ENCODE data around the gene C20orf144.
"Not testable (repeated sequence)": the region's sequence is repeated elsewhere in the genome, so short reads cannot be mapped to it uniquely, and the experiment has no call there.

C20orf144 gene

DNA sequence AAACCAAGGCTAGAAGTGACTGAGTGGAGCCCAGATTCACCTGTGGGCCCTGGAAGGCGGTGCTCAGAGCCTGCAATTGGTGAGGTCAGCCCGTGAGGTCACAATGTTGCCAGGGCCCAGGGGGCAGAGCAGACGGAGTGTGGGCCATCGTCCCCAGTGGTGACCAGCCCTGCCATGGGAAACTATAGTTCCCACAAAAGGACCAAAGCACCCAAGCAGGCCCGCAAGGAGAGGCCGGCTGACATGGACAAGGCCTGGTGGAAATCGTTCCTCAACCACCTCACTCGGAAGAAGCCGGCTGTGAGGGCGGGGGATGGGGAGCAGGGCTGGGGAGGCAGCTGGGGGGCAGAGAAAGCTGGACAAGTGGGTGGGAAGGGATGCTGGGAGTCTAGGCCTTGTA is at the start of gene C20orf144:
TSS of gene C20orf144 (plus strand) at position 156 of the 400 bp plus-strand sequence. CDS start at position 175, 19 bp downstream.
- DNase-seq, result no peak

DNA sequence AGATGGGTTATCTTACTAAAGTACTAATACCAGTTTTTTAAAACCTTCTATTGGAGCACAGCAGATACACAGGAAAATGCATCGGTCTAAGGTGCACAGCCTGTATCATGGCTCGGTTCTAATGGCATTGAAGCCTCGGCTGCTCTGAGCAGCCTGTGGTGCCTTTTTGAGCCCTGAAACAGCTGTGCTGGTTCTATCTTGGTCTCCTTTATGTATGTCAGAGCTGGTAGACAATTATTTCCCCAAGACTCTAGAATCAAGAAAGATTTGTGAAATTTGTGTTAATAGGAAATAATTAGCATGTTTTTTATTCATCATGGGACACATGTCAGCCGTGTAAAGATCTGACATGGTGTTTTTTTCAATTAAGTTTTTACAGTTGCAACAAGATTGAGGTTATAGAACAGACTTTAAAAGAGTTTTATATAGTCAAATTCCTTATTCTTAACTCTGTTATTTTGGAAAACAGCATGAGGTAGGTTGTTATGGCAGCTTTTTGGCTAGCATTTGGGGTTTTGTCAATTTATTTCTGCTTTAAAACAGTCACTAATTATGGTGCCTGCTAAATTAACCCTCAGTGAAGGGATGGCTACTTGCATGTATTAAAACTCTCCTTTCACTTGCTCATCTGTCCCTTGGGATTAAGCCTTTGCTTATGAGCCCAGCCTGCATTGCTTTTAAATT is 40.3 kb upstream of the C20orf144 start:
- in situ Hi-C loops (cut with HindIII; ENCODE audit: low pct_ligation_motif_present, low pct_unique_long_range_greater_than_20kb, low sequenced_read_pairs), result no loop called here
- no peak for DNase-seq

More for the DNA sequence above, at the start of gene C20orf144:
- in situ Hi-C loops (cut with HindIII; ENCODE audit: low pct_ligation_motif_present, low pct_unique_long_range_greater_than_20kb, low sequenced_read_pairs), result no loop called here

DNA sequence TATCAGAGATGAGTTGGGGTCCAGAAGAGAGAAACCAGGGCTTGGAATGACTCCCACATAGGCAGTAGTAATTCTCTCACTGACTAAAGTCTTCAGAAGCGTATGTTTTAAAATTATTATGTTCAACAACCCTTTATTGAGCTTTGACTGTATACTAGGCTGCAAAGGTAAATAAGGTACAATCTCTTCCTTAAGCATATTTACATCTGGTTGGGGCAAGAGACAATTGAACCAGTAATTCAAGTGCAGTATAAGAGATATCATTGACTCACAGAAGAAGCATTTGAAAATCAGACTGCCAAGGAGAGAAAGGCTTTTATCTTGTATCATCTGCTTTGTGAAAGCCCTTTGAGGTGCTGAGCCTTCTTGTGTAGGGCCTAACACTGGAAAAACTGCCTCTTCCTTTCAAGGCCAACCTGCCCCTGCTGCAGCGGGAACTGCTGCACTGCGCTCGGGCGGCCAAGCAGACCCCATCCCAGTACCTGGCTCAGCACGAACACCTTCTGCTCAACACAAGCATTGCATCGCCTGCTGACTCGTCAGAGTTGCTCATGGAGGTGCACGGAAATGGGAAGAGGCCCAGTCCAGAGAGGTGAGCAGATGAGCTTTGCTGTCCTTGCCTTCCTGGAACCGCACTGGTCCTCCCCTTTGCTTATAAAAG is 39.3 kb upstream of the C20orf144 start:
- in situ Hi-C loops (cut with HindIII; ENCODE audit: low pct_ligation_motif_present, low pct_unique_long_range_greater_than_20kb, low sequenced_read_pairs), result no loop called here
- no peak for DNase-seq

GRCh38 chr20:33624399-33624798 is 37.7 kb upstream of the C20orf144 start:
- in situ Hi-C loops (cut with HindIII; ENCODE audit: low pct_ligation_motif_present, low pct_unique_long_range_greater_than_20kb, low sequenced_read_pairs), result no loop called here
- no peak for DNase-seq

DNA sequence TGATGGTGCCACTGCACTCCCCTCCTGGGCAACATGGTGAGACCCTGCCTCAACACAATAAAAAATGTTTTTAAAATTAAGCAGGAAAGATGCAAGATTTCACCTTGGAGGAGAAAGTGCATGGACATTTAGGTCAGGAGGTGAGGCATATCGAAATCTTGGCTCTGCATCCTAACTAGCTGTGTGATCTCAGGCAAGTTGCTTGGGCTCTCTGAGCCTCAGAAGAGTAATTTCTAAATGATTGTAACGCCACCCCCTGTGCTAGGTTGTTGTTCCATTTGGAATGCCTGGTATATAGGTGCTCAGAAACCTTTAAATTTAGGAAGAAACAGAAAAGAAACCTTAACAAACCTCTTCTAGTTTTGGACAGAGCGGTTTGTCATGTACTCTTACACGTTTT is 35.9 kb upstream of the C20orf144 start:
- DNase-seq, result no peak

GRCh38 chr20:33627577-33628216 is 34.4 kb upstream of the C20orf144 start:
- in situ Hi-C loops (cut with HindIII; ENCODE audit: low pct_ligation_motif_present, low pct_unique_long_range_greater_than_20kb, low sequenced_read_pairs), result no loop called here

More for the DNA sequence above, 35.9 kb upstream of the C20orf144 start:
- in situ Hi-C loops (cut with HindIII; ENCODE audit: low pct_ligation_motif_present, low pct_unique_long_range_greater_than_20kb, low sequenced_read_pairs), result no loop called here

DNA sequence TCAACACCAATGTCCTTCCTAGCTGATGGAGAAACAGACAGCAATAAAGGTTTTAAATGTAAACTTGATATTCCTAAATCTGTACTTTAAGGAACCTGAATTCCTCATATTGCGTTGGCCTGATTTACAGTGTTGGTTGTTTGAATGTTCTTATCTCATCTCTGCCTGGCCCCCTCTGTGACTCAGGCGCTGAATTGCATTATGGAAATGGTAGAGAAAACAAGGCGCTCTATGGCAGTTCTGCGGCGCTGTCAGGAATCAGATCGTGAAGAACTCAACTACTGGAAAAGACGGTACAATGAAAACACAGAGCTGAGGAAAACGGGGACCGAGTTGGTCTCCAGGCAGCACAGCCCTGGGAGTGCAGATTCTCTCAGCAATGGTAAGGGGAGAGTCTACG is 32.6 kb upstream of the C20orf144 start:
- in situ Hi-C loops (cut with HindIII; ENCODE audit: low pct_ligation_motif_present, low pct_unique_long_range_greater_than_20kb, low sequenced_read_pairs), result no loop called here
- DNase-seq, result no peak

More at GRCh38 chr20:33627577-33628216, 34.4 kb upstream of the C20orf144 start:
- DNase-seq, result no peak

GRCh38 chr20:33629979-33630378 is 32.1 kb upstream of the C20orf144 start:
- in situ Hi-C loops (cut with HindIII; ENCODE audit: low pct_ligation_motif_present, low pct_unique_long_range_greater_than_20kb, low sequenced_read_pairs), result no loop called here
- no peak for DNase-seq

DNA sequence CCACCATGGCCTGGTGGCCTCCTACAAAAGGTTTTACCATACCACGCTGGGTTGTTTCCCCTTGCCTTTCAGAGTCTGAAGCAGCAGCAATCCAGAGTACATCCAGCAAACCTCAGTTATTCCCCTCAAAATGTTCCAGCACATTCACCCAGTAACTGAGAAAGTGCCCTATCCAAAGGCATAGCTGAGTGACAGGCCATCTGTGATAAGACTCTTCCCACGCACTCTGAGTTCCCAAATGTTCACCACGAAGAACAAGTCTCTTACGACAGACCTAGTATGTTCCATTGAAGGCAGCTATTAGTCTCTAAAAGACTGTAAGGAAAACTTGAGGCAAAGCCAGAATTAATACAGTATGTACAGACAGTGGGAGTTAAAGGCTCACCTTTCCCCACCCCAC is 31.6 kb upstream of the C20orf144 start:
- DNase-seq, result no peak
- in situ Hi-C loops (cut with HindIII; ENCODE audit: low pct_ligation_motif_present, low pct_unique_long_range_greater_than_20kb, low sequenced_read_pairs), result no loop called here

DNA sequence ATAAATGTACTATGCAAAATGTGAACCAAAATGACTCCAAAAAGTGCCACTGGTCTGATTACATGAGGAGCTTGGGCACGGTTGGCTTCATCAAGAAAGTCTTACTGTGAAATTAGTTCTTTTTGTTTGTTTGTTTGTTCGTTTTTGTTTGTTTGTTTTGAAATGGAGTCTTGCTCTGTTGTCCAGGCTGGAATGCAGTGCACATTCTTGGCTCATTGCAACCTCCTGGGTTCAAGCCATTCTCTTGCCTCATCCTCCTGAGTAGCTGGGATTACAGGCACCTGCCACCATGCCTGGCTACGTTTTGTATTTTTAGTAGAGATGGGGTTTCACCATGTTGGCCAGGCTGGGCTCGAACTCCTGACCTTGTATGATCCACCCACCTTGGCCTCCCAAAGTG is 30.2 kb upstream of the C20orf144 start:
- DNase-seq; in situ Hi-C loops (cut with HindIII; ENCODE audit: low pct_ligation_motif_present, low pct_unique_long_range_greater_than_20kb, low sequenced_read_pairs): not testable (repeated sequence)

DNA sequence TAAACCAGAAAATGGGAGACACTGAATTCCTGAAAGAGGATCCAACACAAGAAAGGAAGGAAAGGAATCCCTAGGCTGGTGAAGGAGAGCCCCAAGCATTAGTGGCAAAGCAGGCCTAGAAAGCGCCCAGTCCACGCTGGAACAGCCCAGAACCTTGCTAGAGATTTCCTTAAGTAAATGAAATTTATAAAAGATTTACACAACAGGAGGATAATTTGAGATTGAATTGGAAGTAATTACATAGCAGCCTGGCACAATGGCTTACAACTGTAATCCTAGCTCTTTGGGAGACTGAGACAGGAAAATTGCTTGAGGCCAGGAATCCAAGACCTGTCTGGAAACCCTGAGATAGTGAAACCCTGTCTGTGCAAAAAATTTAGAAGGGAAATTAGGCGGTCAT is 26.8 kb upstream of the C20orf144 start:
- in situ Hi-C loops (cut with HindIII; ENCODE audit: low pct_ligation_motif_present, low pct_unique_long_range_greater_than_20kb, low sequenced_read_pairs), result no loop called here
- no peak for DNase-seq

DNA sequence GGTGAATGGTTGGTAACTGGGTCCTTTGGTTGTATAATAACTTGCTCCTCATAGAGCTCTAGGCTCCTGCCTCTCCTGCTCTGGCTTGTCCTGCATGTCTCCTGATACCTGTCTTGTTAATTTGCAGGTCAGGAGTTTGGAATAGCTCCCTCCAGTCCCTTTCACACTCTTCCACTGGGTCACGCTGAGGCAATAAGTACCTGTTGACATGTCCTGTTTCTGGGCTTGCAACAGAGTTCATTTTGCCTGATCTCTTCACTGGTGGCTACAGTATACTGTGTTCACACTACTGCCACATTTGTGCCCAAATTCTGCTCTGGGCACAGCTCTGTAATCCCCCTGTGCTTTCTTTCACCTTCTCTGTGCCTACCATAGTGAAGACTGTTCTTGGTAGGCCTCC is 25.4 kb upstream of the C20orf144 start:
- in situ Hi-C loops (cut with HindIII; ENCODE audit: low pct_ligation_motif_present, low pct_unique_long_range_greater_than_20kb, low sequenced_read_pairs), result no loop called here
- no peak for DNase-seq

DNA sequence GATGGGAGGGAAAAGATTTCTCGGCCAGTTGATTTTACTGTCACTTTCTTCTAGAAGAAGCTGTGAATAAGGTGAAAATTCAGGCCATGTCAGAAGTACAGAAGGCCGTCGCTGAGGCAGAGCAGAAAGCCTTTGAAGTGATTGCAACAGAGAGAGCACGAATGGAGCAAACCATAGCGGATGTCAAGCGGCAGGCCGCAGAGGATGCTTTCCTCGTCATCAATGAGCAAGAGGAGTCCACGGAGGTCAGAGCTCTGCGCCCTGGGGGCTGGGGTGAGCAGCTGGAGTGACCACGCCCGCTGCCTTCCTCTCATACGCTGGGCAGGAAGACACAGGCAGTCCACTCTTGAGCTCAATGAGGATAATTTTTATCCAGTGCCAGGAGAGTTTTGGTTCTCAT is 21.8 kb upstream of the C20orf144 start:
- DNase-seq, result no peak
- in situ Hi-C loops (cut with HindIII; ENCODE audit: low pct_ligation_motif_present, low pct_unique_long_range_greater_than_20kb, low sequenced_read_pairs), result no loop called here

- no peak for DNase-seq
- in situ Hi-C loops (cut with HindIII; ENCODE audit: low pct_ligation_motif_present, low pct_unique_long_range_greater_than_20kb, low sequenced_read_pairs), result no loop called here
Measured at GRCh38 chr20:33644313-33645071, 17.6 kb upstream of the C20orf144 start.

DNA sequence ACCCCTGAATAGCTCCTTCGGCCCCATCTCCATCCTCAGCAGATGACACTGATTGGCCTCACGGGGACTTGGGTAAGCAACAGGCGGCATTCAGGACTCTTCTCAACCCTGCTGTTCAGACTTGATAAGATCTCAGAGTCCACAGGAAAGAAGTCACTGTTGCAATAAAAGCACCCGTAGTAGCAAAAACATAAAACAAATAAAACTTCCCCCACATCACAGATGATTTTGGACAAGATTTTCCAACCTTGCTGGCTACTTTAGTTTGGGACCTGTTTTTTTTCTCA is 17.1 kb upstream of the C20orf144 start:
- in situ Hi-C loops (cut with HindIII; ENCODE audit: low pct_ligation_motif_present, low pct_unique_long_range_greater_than_20kb, low sequenced_read_pairs), result no loop called here
- DNase-seq, result no peak

DNA sequence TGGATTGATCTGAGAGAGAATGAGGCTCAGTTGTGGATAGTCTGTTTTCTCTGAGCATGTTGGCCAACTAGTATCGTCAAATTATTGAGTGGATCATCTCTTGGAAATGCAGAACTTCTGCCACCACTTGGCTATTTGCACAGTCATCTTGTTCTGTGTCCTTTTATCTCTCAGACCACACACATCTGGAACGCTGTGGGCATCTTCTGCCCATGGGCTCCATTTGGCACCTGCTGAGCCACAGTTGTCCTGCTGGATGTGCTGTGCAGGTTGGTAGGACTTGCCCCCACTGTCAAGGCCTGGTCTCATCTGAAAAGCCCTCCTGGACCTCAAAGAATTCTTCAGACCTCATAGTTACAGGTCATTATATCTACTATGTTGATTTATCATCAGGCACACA is 16.7 kb upstream of the C20orf144 start:
- in situ Hi-C loops (cut with HindIII; ENCODE audit: low pct_ligation_motif_present, low pct_unique_long_range_greater_than_20kb, low sequenced_read_pairs), result no loop called here
- no peak for DNase-seq

- DNase-seq, result no peak
- in situ Hi-C loops (cut with HindIII; ENCODE audit: low pct_ligation_motif_present, low pct_unique_long_range_greater_than_20kb, low sequenced_read_pairs), result no loop called here
Measured at GRCh38 chr20:33646191-33646590, 15.9 kb upstream of the C20orf144 start.

GRCh38 chr20:33646959-33647602 is 15.0 kb upstream of the C20orf144 start:
- DNase-seq; in situ Hi-C loops (cut with HindIII; ENCODE audit: low pct_ligation_motif_present, low pct_unique_long_range_greater_than_20kb, low sequenced_read_pairs): not testable (repeated sequence)
